Neural crest cell (in vitro differentiated cells): Measurements from ENCODE around the gene VPS36. TPM values are rescaled to one million over a fixed set of nuclear protein-coding genes. Genes with fewer than 3 reads are reported as not detected.

Source experiments
- DNase-seq: peaks from one replicate; pipeline ENCODE4 v3.0.0; 2021; ENCODE audit warnings: low read depth, mixed read lengths, low spot score
- H3K27ac Mint-ChIP-seq: one replicate; pipeline ENCODE4 v1.8.0; 2021; ENCODE audit warnings: mild to moderate bottlenecking, mixed read lengths; ENCODE audit not compliant: unreplicated experiment
- H3K27me3 Mint-ChIP-seq: 2 replicates; pipeline ENCODE4 v1.8.0; 2021; ENCODE audit warnings: low read depth, mild to moderate bottlenecking, mixed read lengths
- H3K36me3 Mint-ChIP-seq: 2 replicates; pipeline ENCODE4 v1.8.0; 2021; ENCODE audit warnings: low read depth, mild to moderate bottlenecking, mixed read lengths
- H3K4me1 Mint-ChIP-seq: 2 replicates; pipeline ENCODE4 v1.8.0; 2021; ENCODE audit warnings: mixed read lengths
- H3K4me3 Mint-ChIP-seq: one replicate; pipeline ENCODE4 v1.8.0; 2021; ENCODE audit warnings: mild to moderate bottlenecking, mixed read lengths
- H3K9me3 Mint-ChIP-seq: 2 replicates; pipeline ENCODE4 v1.8.0; 2021; ENCODE audit warnings: mixed read lengths
- CTCF ChIP-seq: fragments of 200-600 bp; sonication (generic); conservative IDR thresholded peaks from 2 replicates; pipeline ENCODE4 v1.5.0; 2021; ENCODE audit warnings: antibody characterized with exemption, mild to moderate bottlenecking
- total RNA-seq: library from RNA; stranded (reverse); gene quantifications from 2 replicates; pipeline ENCODE4 v1.2.1, GENCODE V29; 2021

The VPS36 gene
- total RNA-seq, 1 donor from 2014 or later, result 37.1 TPM

GRCh38 chr13:52447815-52448552 lies 2.5 kb downstream of the VPS36 start:
- Mint-ChIP-seq H3K27ac (no peak overlapping the region), H3K9me3 (no peaks in the 10 kb centered on the region), H3K4me3 (peak overlapping the region; percentile 87), H3K4me1 (peaks cover 26% of the 10 kb centered on the region), H3K36me3 (no peaks in the 10 kb centered on the region), H3K27me3 (no peaks in the 10 kb centered on the region)
- TF ChIP-seq CTCF, result no peak
- no peak for DNase-seq

- no peaks in the 10 kb centered on the region for H3K9me3 Mint-ChIP-seq
- no peak overlapping the region for H3K4me3 Mint-ChIP-seq
- H3K27me3 Mint-ChIP-seq, result no peaks in the 10 kb centered on the region
- no peak overlapping the region for H3K27ac Mint-ChIP-seq
- H3K36me3 Mint-ChIP-seq, result peaks cover 3% of the 10 kb centered on the region
- peaks cover 25% of the 10 kb centered on the region for H3K4me1 Mint-ChIP-seq
- DNase-seq, result no peak
- no peak for TF ChIP-seq CTCF
These were observed 3.1 kb downstream of the VPS36 start for GRCh38 chr13:52447354-52447753.

- Mint-ChIP-seq H3K27ac (no peak overlapping the region), H3K4me3 (no peak overlapping the region), H3K27me3 (no peaks in the 10 kb centered on the region), H3K9me3 (no peaks in the 10 kb centered on the region), H3K36me3 (peaks cover 3% of the 10 kb centered on the region), H3K4me1 (peaks cover 21% of the 10 kb centered on the region)
- no peak for DNase-seq
- no peak for TF ChIP-seq CTCF
These were observed 4.2 kb downstream of the VPS36 start for GRCh38 chr13:52446265-52446664.

- H3K36me3 Mint-ChIP-seq, result peaks cover 22% of the 10 kb centered on the region
- no peak for TF ChIP-seq CTCF
- no peaks in the 10 kb centered on the region for H3K27me3 Mint-ChIP-seq
- H3K4me1 Mint-ChIP-seq, result no peaks in the 10 kb centered on the region
- H3K9me3 Mint-ChIP-seq, result no peaks in the 10 kb centered on the region
- H3K4me3 Mint-ChIP-seq, result no peak overlapping the region
- no peak for DNase-seq
- no peak overlapping the region for H3K27ac Mint-ChIP-seq
These were observed 18.0 kb downstream of the VPS36 start for GRCh38 chr13:52432456-52432855.

GRCh38 chr13:52428295-52428694 lies 22.1 kb downstream of the VPS36 start:
- peaks cover 20% of the 10 kb centered on the region for H3K36me3 Mint-ChIP-seq
- no peak overlapping the region for H3K4me3 Mint-ChIP-seq
- H3K27me3 Mint-ChIP-seq, result no peaks in the 10 kb centered on the region
- no peak for DNase-seq
- TF ChIP-seq CTCF, result no peak
- H3K4me1 Mint-ChIP-seq, result no peaks in the 10 kb centered on the region
- H3K9me3 Mint-ChIP-seq, result no peaks in the 10 kb centered on the region
- no peak overlapping the region for H3K27ac Mint-ChIP-seq
